B cell (primary cell): ENCODE measurements around the gene BPIFB3.

Experiments
- CTCF ChIP-seq: fragments of 200-600 bp; IDR thresholded peaks from one replicate; pipeline ENCODE4 v1.8.0; 2022; ENCODE audit warnings: antibody characterized with exemption, mild to moderate bottlenecking
- EZH2 ChIP-seq: IDR thresholded peaks from 2 replicates; pipeline ENCODE4 v1.6.1; 2012; ENCODE audit warnings: borderline replicate concordance, low read depth, mild to moderate bottlenecking, moderate library complexity, low read length; ENCODE audit not compliant: insufficient read depth, poor library complexity, severe bottlenecking

GRCh38 chr20:33062825-33063149 lies 9.1 kb downstream of the BPIFB3 start:
- TF ChIP-seq EZH2: no peak
- TF ChIP-seq CTCF: no peak
